NCI-H2081 treated with DMSO at 0.1 percent for 48 hours (cell line): ENCODE results near the gene MUC4.

ENCODE experiments used
- DNase-seq: peaks from one replicate; lab custom pipeline; 2025; lab: John Stamatoyannopoulos, UW

MUC4 gene, protein sequence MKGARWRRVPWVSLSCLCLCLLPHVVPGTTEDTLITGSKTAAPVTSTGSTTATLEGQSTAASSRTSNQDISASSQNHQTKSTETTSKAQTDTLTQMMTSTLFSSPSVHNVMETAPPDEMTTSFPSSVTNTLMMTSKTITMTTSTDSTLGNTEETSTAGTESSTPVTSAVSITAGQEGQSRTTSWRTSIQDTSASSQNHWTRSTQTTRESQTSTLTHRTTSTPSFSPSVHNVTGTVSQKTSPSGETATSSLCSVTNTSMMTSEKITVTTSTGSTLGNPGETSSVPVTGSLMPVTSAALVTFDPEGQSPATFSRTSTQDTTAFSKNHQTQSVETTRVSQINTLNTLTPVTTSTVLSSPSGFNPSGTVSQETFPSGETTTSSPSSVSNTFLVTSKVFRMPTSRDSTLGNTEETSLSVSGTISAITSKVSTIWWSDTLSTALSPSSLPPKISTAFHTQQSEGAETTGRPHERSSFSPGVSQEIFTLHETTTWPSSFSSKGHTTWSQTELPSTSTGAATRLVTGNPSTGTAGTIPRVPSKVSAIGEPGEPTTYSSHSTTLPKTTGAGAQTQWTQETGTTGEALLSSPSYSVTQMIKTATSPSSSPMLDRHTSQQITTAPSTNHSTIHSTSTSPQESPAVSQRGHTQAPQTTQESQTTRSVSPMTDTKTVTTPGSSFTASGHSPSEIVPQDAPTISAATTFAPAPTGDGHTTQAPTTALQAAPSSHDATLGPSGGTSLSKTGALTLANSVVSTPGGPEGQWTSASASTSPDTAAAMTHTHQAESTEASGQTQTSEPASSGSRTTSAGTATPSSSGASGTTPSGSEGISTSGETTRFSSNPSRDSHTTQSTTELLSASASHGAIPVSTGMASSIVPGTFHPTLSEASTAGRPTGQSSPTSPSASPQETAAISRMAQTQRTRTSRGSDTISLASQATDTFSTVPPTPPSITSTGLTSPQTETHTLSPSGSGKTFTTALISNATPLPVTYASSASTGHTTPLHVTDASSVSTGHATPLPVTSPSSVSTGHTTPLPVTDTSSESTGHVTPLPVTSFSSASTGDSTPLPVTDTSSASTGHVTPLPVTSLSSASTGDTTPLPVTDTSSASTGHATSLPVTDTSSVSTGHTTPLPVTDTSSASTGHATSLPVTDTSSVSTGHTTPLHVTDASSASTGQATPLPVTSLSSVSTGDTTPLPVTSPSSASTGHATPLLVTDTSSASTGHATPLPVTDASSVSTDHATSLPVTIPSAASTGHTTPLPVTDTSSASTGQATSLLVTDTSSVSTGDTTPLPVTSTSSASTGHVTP (N-terminal part only)

DNA sequence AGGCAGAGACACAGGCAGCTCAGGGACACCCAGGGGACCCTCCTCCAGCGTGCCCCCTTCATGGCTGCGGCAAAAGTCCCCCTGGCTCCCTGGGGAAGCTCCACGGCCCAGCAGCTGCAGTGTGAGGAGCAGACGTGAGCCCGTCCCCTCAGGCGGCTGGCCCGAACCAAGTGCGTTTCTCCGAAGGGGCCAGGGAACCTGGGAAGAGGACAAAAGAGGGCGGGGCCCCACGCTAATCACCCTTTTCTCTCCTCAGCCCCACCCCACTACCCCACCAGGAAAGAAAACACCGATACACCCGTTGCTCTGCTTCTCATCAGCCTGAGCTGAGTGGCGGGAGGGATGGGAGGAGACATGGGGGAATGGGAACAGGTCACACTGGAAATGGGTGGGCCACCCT is at the start of gene MUC4:
MUC4 (minus strand) TSS at position 174 of the 400 bp plus-strand sequence; CDS start at position 62, 112 bp downstream.
- DNase-seq = no peak

DNA sequence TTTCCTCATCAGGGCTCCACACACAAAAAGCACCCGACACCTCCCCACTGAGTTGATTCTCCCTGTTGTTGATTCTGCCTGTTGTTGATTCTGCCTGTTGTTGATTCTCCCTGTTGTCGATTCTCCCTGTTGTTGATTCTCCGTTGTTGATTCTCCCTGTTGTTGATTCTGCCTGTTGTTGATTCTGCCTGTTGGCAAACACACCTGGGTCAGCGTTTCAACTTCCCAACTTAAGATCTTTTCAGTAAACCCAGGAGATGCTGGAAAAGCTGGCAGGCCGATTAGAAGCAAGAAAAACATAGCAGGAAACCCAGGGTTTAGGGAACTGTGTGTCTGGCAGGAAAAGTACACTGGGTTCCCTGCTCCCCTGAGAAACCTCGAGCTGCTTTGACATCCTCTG is 48.7 kb upstream of the MUC4 start:
- DNase-seq = no peak

DNA sequence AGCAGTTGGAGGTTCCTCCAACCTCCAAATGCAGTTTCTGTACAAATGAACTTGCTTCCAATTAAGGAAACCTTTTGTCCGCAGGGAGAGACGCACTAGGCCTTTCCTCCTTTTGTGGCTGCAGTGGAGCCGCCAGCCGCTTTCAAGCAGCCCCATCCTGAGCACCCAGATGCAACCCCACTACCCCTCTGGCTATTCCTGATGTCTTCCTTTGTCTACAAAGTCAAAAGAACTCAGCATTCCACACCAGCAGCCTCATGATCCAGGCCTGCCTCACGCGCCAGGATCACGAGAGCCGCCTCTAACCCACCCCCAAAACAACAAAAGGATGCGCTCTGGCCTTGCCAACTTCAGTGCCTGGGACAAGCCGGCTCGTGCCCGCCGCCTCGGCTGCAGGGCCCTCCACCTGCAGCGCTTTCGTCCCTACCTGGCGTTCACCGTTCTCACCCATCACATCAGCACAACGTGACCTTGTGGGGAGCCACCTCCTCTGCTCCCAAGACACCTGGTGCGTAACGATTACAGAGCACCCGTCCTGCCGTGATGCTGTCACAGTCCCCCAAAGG is 48.2 kb upstream of the MUC4 start:
- no peak for DNase-seq

DNA sequence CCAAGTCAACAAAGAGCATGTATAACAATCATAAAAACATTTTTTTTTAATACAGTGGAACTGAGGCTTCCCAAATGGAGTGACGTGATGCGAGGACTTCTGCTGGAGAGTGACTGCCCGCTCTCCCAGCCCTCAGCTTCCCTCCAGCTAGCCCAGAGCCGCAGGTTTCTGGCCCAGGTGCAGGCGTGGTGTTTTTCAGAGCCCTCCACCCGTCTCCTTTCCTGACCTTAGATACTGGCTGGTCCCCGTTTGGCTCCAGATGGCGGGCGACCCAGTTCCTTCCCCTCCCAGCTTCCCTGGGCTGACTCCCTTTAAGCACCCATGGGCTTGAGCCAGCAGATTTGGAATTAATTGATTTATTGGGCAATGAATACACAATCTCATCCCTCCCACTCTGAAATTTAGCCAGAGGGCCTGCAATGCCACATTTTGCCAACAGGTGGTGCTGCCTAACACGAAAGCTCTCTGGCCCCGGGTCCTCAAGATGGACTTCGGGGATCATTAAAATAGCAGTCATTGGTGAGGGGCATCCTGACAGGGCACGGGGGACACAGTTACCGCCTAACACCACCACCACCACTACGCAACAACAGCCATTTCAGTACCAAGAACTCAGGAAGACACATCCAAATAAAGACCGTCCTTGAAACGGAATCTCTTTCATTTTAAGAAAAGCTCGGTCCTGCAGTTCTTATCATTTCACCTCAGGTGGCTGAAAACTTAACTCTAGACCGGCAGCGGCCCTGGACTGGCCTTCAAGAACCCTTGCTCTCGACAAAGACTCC is 47.5 kb upstream of the MUC4 start:
- DNase-seq = no peak

DNA sequence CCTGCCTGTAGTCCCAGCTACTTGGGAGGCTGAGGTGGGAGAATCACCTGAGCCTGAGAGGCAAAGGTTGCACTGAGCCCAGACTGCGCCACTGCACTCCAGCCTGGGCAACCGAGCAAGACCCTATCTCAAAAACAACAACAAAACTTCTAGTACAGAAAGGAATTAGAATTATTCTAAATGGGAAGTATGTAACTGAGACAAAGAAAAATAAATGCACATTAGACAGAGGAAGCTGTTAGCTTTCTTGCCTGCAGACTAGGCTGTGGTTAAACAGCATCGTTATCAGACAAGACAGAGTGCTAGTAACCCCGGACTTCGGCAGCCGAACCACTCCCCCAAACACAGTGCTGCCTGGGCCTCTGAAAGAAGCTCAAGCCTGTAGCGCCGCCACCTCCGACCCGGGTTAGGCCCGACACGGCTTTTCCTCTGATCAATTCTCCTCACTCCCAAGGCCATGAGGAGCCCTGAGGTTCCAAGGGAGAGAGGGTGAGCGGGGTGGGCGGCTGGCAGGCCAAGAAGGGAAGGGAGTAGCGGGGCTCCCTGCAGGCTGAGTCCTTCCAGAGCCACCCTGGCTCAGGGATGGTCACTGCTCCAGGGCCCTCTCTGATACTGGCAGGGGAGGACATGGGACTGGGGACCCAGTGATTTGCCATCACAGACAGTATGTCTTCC is 44.8 kb upstream of the MUC4 start:
- no peak for DNase-seq

DNA sequence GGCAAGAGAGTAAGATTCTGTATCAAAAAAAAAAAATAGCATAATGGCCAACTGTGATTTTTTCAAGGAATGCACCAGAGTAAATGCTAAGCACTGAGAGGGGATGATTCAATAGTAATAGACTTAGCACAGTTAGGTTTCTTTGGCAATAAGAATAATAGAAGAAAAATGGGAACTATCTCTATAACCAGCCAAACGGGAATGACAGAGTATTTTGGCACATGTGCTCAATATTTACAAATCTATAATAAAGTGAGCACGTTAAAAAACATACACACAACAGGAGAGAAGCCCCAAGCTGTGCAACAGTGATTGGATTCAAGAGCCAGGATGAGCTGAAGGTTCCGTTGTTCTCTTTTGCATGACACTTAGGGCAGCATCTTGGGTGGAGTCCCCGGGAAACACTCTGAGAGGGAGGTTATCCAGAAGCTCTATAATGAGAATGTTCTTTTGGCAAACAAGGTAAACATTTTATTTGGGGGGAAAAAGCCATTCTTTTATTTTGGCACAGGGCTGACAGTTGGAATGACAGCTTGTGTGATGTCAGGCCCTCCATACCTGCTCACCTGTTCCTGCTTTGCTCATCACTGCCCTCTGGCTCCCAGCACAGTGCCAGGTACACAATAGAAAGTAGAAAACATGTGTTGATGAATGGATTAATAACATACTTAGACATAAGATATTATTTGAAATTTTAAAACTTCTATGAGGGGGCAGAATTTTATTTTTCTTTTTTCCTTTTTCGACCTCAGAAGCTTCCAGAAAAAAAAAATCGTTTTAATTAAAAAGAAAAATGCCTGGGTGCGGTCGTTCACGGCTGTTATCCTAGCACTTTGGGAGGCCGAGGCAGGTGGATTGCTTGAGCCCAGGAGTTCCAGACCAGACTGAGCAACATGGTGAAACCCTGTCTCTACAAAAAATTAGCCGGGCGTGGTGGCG is 44.0 kb upstream of the MUC4 start:
- no peak for DNase-seq

DNA sequence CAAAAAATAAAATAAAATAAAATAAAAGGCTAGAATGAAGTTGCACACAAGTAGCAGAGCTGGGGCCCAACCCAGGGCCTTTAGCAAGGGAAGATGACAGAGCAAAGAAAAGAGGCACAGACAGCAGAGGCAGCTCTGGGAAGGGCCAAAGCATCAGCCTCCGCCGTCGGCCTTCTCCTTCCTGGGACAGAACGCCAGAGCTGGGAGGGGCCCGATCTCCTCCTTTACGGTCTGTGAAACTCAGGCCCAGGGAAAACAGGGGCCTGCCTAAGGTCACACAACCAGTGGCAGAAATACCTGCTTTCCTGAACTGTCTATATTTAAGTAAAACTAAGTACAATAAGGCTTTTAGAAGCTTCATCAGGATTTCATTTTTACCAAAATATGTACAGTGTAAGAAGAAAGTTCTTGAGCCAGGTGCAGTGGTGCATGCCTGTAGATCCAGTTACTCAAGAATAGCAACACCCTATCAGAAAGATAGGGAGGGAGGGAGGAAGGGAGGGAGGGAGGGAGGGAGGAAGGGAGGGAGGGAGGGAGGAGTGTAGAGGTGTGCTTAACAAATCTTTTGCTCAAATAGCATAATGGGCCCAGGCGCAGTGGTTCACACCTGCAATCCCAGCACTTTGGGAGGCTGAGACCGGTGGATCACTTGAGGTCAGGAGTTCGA is 43.0 kb upstream of the MUC4 start:
- no peak for DNase-seq

DNA sequence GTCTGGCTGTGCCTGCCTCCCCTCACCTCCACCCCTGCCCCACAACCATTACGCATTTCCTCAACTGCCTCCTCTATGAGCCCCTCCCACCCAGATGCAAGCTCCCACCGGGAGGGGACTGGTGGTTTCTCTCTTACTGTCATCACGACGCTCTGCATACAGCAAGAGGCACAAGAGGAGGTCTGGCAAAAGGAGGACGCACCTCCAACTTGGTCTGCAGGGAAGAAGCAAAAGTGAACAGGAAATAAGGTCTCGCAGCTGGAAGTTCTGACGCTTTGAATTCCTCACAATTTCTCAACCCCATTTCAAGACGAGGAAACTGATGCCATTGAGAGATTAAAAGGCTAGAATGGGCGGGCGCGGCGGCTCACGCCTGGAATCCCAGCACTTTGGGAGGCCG is 42.3 kb upstream of the MUC4 start:
- DNase-seq = no peak

DNA sequence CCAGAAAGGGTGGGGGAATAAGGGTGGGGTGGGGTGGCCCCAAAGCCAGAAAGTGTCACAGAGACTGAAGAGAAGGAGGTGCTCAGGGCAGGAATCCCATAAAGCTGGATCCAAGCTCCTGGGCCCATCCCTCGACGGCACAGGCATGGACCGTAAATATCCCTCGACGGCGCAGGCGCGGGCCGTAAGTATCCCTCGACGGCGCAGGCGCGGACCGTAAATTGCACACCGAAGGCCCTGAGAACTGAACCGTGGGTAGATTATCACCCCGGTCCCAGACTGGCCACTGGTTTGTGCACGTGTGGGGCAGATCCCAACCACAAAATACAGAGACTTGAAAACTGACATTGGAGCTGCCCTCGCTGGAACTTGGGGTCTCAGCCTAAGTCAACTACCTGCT is 41.3 kb upstream of the MUC4 start:
- no peak for DNase-seq

DNA sequence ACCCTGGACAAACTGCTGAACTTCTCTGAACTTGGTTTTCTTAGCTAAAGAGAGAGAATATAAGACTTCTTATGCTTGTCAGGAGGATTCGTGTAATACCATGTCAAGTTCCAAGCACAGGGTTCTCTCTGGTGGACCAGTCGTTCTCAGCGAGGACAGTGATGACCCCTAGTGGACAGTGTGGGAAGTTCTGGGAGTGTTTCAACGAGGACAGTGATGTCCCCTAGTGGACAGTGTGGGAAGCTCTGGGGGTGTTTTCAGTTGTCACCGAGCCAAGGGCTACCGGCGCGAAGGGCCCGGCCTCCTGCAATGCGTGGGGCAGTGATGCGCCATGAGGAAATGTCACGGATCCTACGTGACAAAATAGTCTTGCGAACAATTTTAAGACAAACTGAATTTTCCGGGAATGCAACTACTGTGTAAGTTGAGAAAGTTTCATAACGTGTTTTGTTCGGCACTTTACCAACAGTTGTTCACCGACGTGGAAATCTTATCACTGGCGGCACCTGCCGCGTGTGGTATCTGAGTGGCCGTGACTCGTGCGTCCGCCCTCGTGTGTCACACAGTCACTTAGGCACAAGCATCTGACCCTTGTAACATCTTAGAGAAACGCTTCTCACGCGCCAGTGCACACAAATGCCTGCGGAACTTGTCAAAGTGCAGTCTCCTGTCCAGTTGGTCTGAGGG is 39.3 kb upstream of the MUC4 start:
- peak; percentile 52 for DNase-seq

DNA sequence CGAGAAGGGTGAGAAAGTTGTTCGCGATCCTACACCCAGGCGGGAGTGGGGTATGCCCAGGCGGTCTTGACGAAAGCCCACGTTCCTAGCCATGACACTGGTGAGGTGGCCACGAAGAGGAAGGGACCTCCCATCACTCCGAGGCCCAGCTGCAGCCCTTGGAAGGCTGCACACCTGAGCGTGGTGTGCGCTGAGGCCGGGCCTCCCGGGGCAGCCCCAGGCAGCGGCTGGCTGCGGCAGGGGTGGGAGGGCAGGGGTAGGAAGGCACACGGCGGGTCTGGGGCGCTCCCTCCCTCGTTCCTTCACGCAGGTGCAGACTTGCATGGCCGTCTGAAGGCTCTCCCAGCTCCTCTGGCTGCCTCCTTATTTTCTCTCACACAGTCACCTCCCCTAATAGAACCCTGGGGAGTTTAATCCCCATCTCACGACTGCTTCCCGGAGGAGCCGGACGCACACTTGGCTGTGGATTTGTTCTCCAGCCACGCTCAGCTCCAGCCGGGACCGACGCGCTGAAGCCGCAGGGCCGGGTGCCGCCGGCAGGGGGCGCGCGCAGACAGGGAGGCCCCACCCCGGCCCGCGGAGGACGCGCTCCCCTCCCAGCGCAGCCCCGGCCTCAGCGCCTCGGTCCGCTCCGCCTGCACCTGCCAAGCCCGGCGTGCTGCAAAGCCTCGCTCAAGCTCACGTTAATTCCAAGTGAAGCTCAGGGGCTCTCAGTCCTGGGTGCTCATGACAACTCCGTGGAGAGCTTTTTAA is 37.8 kb upstream of the MUC4 start:
- no peak for DNase-seq

DNA sequence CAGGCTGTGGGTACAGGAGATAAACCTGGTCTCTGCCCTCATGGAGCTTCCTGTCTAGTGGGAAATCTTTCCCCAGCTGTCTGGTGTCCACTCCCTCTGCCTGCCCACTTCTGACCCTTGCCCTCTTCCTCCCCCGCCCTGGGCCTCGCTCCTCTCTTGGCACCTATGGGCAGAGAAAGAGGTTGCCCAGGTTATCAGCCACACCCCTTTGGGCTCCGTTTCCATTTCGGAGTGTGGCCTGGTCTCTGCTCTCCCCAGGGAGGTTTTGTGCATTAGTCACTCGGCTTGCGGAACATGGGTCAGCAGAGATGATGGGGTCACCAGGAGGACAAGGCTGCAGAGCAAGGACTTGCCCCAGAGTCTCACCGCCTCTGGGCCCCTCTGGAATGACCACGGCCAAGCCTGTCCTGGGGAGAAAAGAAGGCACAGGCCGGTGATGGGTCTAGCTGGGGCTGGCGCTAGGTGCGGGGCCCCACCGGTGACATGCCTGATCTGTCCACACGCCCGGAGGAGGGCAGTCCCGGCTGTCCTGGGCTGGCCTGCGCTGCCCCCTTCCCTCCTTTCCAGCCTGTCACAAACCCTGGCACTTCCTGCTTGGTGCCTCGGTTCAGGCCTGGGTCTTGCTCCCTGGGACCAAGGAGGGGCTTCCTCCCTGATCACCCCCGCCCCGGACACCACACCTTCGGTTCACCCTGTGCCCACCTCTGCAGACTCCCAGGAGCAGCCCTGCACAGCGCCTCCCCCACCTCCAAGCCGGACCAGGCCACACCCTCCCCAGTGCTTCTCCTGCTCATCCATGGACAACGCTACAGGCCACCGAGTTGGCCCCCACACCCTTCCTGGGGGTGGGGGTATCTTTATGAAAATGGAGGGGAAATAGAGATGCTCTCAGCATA is 35.6 kb upstream of the MUC4 start:
- no peak for DNase-seq

DNA sequence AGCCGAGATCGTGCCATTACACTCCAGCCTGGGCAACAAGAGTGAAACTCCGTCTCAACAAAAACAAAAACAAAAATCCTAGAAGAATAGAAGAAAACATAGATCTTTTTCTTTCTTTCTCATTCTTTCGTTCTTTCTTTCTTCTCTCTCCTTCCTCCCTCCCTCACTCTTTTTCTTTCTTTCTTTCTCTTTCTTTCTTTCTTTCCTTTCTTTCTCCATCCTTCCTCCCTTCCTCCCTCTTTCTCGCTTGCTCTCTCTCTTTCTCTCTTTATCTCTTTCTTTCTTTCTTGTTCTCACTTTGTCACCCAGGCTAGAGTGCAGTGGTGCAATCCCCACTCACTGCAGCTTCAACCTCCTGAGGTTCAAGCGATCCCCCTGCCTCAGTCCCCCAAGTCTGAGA is 33.8 kb upstream of the MUC4 start:
- no peak for DNase-seq

DNA sequence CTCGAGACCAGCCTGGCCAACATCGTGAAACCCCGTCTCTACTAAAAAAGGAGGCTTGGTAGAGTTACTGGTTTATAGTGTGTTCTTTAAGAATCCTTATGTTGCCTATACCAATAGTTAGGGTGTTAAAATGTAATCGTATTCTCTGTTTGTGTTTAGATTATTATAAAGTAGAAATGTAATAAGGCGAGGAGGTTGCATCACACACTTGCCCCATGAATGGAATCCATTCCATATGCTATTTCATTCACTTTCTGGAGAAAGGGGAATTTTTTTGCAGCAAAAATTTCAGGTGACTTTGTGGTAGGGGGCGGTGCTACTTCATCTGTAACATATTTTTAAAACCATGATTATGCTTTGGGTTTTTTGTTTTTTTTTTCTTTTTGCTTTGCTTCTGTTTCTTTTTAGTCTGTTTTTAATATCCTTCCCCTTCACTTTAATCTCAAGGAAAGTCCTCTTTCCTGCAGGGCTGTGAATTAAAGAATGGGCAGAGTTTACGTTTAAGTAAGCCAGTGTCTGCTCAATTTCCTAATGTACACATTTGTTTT is 33.0 kb upstream of the MUC4 start:
- no peak for DNase-seq

DNA sequence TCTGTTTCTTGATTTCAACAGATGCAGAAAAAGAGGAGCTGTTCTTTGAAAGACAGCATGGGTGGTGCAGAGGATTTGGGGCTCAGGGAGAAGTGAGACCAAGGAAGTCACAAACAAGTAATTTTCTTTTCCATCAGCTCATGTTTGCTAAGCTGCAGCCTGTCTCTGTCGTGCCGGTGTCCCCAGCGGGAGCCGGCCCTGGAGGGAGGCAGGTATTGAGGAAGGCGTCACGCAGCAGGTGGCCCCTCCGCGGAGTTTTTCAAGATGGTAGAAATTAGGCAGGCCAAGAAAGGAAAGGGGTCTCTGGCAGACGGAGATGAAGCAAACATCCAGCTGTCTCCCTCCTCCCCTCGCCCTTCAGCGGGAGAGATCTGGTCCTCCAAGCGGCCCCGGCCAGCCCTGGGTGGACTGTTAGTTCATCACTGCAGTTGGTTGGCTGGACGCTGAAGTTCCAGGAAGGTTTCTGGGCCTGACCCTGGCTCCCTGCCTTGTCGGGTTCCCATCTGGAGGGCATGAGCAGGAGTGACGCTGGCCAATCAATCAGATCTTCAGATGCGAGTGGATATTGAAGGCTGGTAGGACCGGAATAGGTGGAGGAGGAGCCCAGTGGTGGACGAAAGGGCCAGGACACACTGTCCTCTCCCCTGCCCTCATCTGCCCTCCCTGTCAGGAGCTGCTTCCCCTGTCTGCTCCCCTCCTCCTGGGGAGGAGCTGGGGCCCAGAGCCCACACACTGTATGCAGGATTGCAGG is 27.7 kb upstream of the MUC4 start:
- DNase-seq = no peak
